H1 (cell line): ENCODE measurements around the gene OMA1. TPM values are rescaled to one million over a fixed set of nuclear protein-coding genes. Genes with fewer than 3 reads are reported as not detected.

Experiments used
- CTCF ChIA-PET: fragments of 300-600 bp; sonication (Branson Sonifier 250); formaldehyde crosslinking; loops from one replicate; lab custom pipeline; 2021; ENCODE audit not compliant: partially characterized antibody; lab: Charles Lee
- POLR2A ChIA-PET: fragments of 300-600 bp; sonication (Branson Sonifier 250); formaldehyde crosslinking; loops from one replicate; lab custom pipeline; 2021; ENCODE audit warnings: inconsistent platforms; ENCODE audit not compliant: partially characterized antibody; lab: Charles Lee
- DNase-seq, 2 experiments: peaks; one replicate each; pipeline versions ENCODE4 v3.0.0 to v3.0.0-alpha.2; 2010 to 2022; ENCODE audit warnings: low spot score in 2 of 2, low read depth in 1 of 2, mixed read lengths in 1 of 2
- FAIRE-seq: peaks from 2 replicates; lab custom pipeline; 2011; peaks lifted over from hg19 to GRCh38; lab: Jason Lieb, UNC
- H2AFZ ChIP-seq: 2 replicates; pipeline ENCODE4 v1.8.1; 2012; ENCODE audit warnings: low read length, inconsistent platforms
- H2AK5ac ChIP-seq: 2 replicates; pipeline ENCODE4 v1.6.1; 2013; ENCODE audit warnings: low read depth, low read length
- H2BK120ac ChIP-seq: replicated peaks from 2 replicates; pipeline ENCODE3; 2013; ENCODE audit warnings: low read depth, low read length, inconsistent platforms
- H2BK12ac ChIP-seq: 2 replicates; pipeline ENCODE4 v1.6.1; 2013; ENCODE audit warnings: low read depth, low read length
- H2BK15ac ChIP-seq: 2 replicates; pipeline ENCODE4 v1.6.1; 2013; ENCODE audit warnings: low read length
- H2BK20ac ChIP-seq: 2 replicates; pipeline ENCODE4 v1.6.1; 2013; ENCODE audit warnings: low read length
- H2BK5ac ChIP-seq: 2 replicates; pipeline ENCODE4 v1.6.1; 2013; ENCODE audit warnings: low read depth, low read length
- H3K14ac ChIP-seq: 2 replicates; pipeline ENCODE4 v1.6.1; 2013; ENCODE audit warnings: inconsistent platforms; ENCODE audit not compliant: insufficient read length
- H3K18ac ChIP-seq: 2 replicates; pipeline ENCODE4 v1.6.1; 2013; ENCODE audit warnings: low read length; ENCODE audit errors: extremely low read depth
- H3K23ac ChIP-seq: 2 replicates; pipeline ENCODE4 v1.6.1; 2013; ENCODE audit warnings: inconsistent platforms; ENCODE audit not compliant: insufficient read length
- H3K23me2 ChIP-seq: 2 replicates; pipeline ENCODE4 v1.6.1; 2013; ENCODE audit warnings: low read depth, low read length
- H3K27ac ChIP-seq: 2 replicates; pipeline ENCODE4 v1.6.1; 2011; ENCODE audit warnings: low read depth, low read length, inconsistent platforms
- H3K27me3 ChIP-seq, 4 experiments: replicated peaks in 1 of 4; 1 replicate in 1 of 4; 2 replicates in 3 of 4; pipeline versions ENCODE4 v1.6.1 to v1.8.1; 2011 to 2013; ENCODE audit warnings: low read length in 3 of 4, mild to moderate bottlenecking in 3 of 4, inconsistent platforms in 2 of 4, mixed read lengths in 2 of 4, moderate library complexity in 1 of 4; ENCODE audit not compliant: control insufficient read depth in 3 of 4, insufficient read depth in 3 of 4; ENCODE audit errors: extremely low read depth in 1 of 4
- H3K36me3 ChIP-seq, 4 experiments: 2 replicates each; pipeline versions ENCODE4 v1.6.1 to v1.8.1; 2011 to 2013; ENCODE audit warnings: mild to moderate bottlenecking in 4 of 4, low read length in 3 of 4, moderate library complexity in 2 of 4, control low read depth in 1 of 4, inconsistent platforms in 1 of 4; ENCODE audit not compliant: insufficient read depth in 4 of 4, control insufficient read depth in 2 of 4
- H3K4ac ChIP-seq: replicated peaks from 2 replicates; pipeline ENCODE3; 2013; ENCODE audit warnings: low read length, low read depth, mixed read lengths, inconsistent platforms; ENCODE audit not compliant: insufficient read length
- H3K4me1 ChIP-seq, 4 experiments: replicated peaks in 1 of 4; 1 replicate in 1 of 4; 2 replicates in 3 of 4; pipeline versions ENCODE4 v1.6.1 to v1.8.1; 2011 to 2013; ENCODE audit warnings: low read length in 3 of 4, inconsistent platforms in 2 of 4, mixed read lengths in 1 of 4; ENCODE audit not compliant: insufficient read depth in 4 of 4, control insufficient read depth in 3 of 4
- H3K4me2 ChIP-seq, 2 experiments: 2 replicates each; pipeline versions ENCODE4 v1.6.1 to v1.8.1; 2011 to 2013; ENCODE audit warnings: low read depth in 2 of 2, low read length in 2 of 2, control low read depth in 1 of 2, inconsistent platforms in 1 of 2, mild to moderate bottlenecking in 1 of 2; ENCODE audit not compliant: insufficient read depth in 1 of 2
- H3K4me3 ChIP-seq, 4 experiments: fragments of 200-600, 300-600 bp in 1 of 4; sonication (generic), shearing (Covaris generic), sonication (Bioruptor Twin) in 1 of 4; 2 replicates each; pipeline versions ENCODE4 v1.5.1 to v1.8.1; 2011 to 2016; ENCODE audit warnings: low read length in 4 of 4, low read depth in 3 of 4, control low read depth in 2 of 4, inconsistent platforms in 2 of 4, mild to moderate bottlenecking in 2 of 4, mixed read lengths in 1 of 4, moderate library complexity in 1 of 4; ENCODE audit not compliant: insufficient read depth in 2 of 4; ENCODE audit errors: extremely low read depth in 1 of 4
- H3K56ac ChIP-seq: replicated peaks from 2 replicates; pipeline ENCODE3; 2013; ENCODE audit warnings: low read depth, mild to moderate bottlenecking, mixed read lengths, low read length, inconsistent platforms; ENCODE audit not compliant: insufficient read length
- H3K79me1 ChIP-seq: 2 replicates; pipeline ENCODE4 v1.6.1; 2013; ENCODE audit warnings: low read depth, low read length, control low read depth
- H3K79me2 ChIP-seq, 2 experiments: 2 replicates each; pipeline versions ENCODE4 v1.6.1 to v1.8.1; 2012 to 2013; ENCODE audit warnings: low read length in 2 of 2, mild to moderate bottlenecking in 2 of 2, inconsistent platforms in 1 of 2; ENCODE audit not compliant: insufficient read depth in 2 of 2, control insufficient read depth in 1 of 2
- H3K9ac ChIP-seq, 4 experiments: replicated peaks in 1 of 4; 1 replicate in 1 of 4; 2 replicates in 3 of 4; pipeline versions ENCODE4 v1.6.1 to v1.8.1; 2011 to 2013; ENCODE audit warnings: low read depth in 3 of 4, low read length in 3 of 4, control low read depth in 2 of 4, mild to moderate bottlenecking in 2 of 4, moderate library complexity in 2 of 4, inconsistent platforms in 1 of 4; ENCODE audit errors: extremely low read depth in 1 of 4
- H3K9me3 ChIP-seq, 2 experiments: 2 replicates each; pipeline versions ENCODE4 v1.6.1 to v1.8.1; 2012 to 2013; ENCODE audit warnings: mild to moderate bottlenecking in 2 of 2, moderate library complexity in 2 of 2, control low read depth in 1 of 2, inconsistent platforms in 1 of 2, low read depth in 1 of 2, low read length in 1 of 2, mixed read lengths in 1 of 2; ENCODE audit not compliant: insufficient read depth in 2 of 2
- H4K20me1 ChIP-seq, 2 experiments: replicated peaks in 1 of 2; 2 replicates each; pipeline versions ENCODE3 to v1.8.1; 2011 to 2013; ENCODE audit warnings: inconsistent platforms in 2 of 2, low read length in 2 of 2, mild to moderate bottlenecking in 1 of 2; ENCODE audit not compliant: insufficient read depth in 2 of 2, control insufficient read depth in 1 of 2
- H4K5ac ChIP-seq: 2 replicates; pipeline ENCODE4 v1.6.1; 2013; ENCODE audit warnings: low read length, low read depth, mixed read lengths, inconsistent platforms; ENCODE audit not compliant: insufficient read length
- H4K8ac ChIP-seq: 2 replicates; pipeline ENCODE4 v1.8.0; 2013; ENCODE audit warnings: mild to moderate bottlenecking, moderate library complexity, low read length, inconsistent platforms; ENCODE audit not compliant: insufficient read depth; ENCODE audit errors: extremely low read depth
- H4K91ac ChIP-seq: replicated peaks from 2 replicates; pipeline ENCODE3; 2013; ENCODE audit warnings: low read length, mixed read lengths, inconsistent platforms; ENCODE audit not compliant: insufficient read length
- EZH2 ChIP-seq: fragments of 200-600 bp; sonication (generic); IDR thresholded peaks from 2 replicates; pipeline ENCODE4 v1.7.1; 2012; ENCODE audit warnings: low read depth, mild to moderate bottlenecking, moderate library complexity, low read length, inconsistent platforms; ENCODE audit not compliant: severe bottlenecking
- JUND ChIP-seq: IDR thresholded peaks from 2 replicates; pipeline ENCODE4 v1.6.1; 2011; ENCODE audit warnings: mild to moderate bottlenecking, improper control_type of control experiment, low read length
- RAD21 ChIP-seq, 2 experiments: IDR thresholded peaks in 1 of 2; conservative IDR thresholded peaks in 1 of 2; 2 replicates each; pipeline ENCODE4 v1.6.1; 2011; ENCODE audit warnings: low read depth in 2 of 2, low read length in 2 of 2, improper control_type of control experiment in 1 of 2, inconsistent platforms in 1 of 2, mild to moderate bottlenecking in 1 of 2, moderate library complexity in 1 of 2
- WGBS, 2 experiments: shearing (Covaris generic) in 1 of 2; methylation state at CpG; one replicate each; pipeline versions ENCODE4 v1.1.6 to v1.1.7; 2013 to 2015; ENCODE audit warnings: low lambda C conversion rate in 2 of 2, mixed read lengths in 2 of 2, inconsistent platforms in 1 of 2, low coverage in 1 of 2, missing lambda C conversion rate in 1 of 2; ENCODE audit not compliant: insufficient replicate concordance in 2 of 2, insufficient coverage in 1 of 2, insufficient read length in 1 of 2; ENCODE audit errors: extremely low coverage in 1 of 2, missing lambda C conversion rate in 1 of 2; 5-methylcytosine and 5-hydroxymethylcytosine counted together
- polyA plus RNA-seq, 7 experiments: library from polyadenylated mRNA; depleted of rRNA in 3 of 7; stranded (reverse) in 5 of 7; unstranded in 2 of 7; fragments of >200 nt in 5 of 7; fragments of 200-250 nt in 2 of 7; gene quantifications; 1 replicate in 5 of 7; 2 replicates in 1 of 7; 4 replicates in 1 of 7; pipeline versions ENCODE4 v1.2.1 to v1.2.3, GENCODE V29; 2011 to 2013; ENCODE audit warnings: missing spikeins in 2 of 7, mixed read lengths in 2 of 7
- total RNA-seq: library from RNA; stranded (reverse); fragmentation: NEBNext Ultra II Directional; extraction: Animal tissue kit (Norgen Biotek cat#: 25700); gene quantifications from 2 replicates; pipeline ENCODE4 v1.2.1, GENCODE V29; 2021

OMA1 gene
- total and polyA plus RNA-seq, 2 of the 8 experiments (the other 6 are each of a cell fraction or from before 2014, with no cell fraction given): 7.7 to 11.7 TPM

DNA sequence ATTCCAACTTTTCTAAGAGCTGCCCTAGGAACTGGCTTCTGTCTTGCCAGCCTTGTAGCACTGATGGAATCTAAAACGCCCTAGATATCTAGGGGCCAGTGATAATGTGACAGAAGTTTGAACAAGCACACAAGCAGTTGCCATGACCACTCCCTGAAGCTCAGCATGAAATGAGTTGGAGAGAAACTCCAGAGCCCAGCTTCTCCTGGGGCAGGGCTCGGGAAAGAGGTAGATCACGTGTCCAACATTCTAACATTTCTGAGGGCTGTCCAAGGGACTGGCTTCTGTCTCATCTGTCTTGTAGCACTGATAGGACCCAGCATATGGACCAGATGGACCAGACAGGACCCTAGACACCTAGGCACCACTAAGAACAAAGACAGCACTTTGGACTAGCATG, 37.9 kb downstream of the OMA1 start:
- Histone ChIP-seq H4K8ac (no peak overlapping the region), H3K9ac (no peak overlapping the region), H3K4me1 (no peaks in the 10 kb centered on the region), H3K14ac (no peak overlapping the region), H3K56ac (no peak overlapping the region), H2AK5ac (no peak overlapping the region), H3K4ac (no peak overlapping the region), H3K23me2 (no peaks in the 10 kb centered on the region), H3K4me3 (no peak overlapping the region), H3K9me3 (no peaks in the 10 kb centered on the region), H2AFZ (no peak overlapping the region), H4K20me1 (no peaks in the 10 kb centered on the region), H3K79me1 (no peaks in the 10 kb centered on the region), H3K23ac (no peak overlapping the region), H2BK15ac (no peak overlapping the region), H3K4me2 (no peak overlapping the region), H3K18ac (no peak overlapping the region), H2BK20ac (no peak overlapping the region), H3K27me3 (no peaks in the 10 kb centered on the region), H2BK12ac (no peak overlapping the region), H2BK120ac (no peak overlapping the region), H4K91ac (no peak overlapping the region), H2BK5ac (no peak overlapping the region), H3K27ac (no peak overlapping the region), H4K5ac (no peak overlapping the region), H3K36me3 (no peaks in the 10 kb centered on the region), H3K79me2 (no peaks in the 10 kb centered on the region)
- ChIA-PET CTCF (no interaction called here), POLR2A (interaction anchor here (0.6 kb wide), 1 partner anchor 656 kb away, joined by 3 read pairs; no protein-coding TSS in a partner anchor)
- FAIRE-seq (no peak), DNase-seq (no peak)
- WGBS, 2 experiments: 95% methylated on average over 3 of the region's 3 CpGs; no CpG with 5 or more reads in 1 of the 2 experiments
- no peak for TF ChIP-seq RAD21 (IDR thresholded peaks at IDR 0.05 in 1 of 2, conservative IDR thresholded peaks at IDR 0.05 in 1 of 2; ENCODE audit: low read depth in 2 of 2, low read length in 2 of 2)
- TF ChIP-seq EZH2: no peak
- no peak for TF ChIP-seq JUND
